Neuronal stem cell (in vitro differentiated cells): ENCODE measurements around the gene KLHDC9.
"Not testable (repeated sequence)": the region's sequence is repeated elsewhere in the genome, so short reads cannot be mapped to it uniquely, and the experiment has no call there.

Experiments used
- DNase-seq: peaks from one replicate; pipeline ENCODE4 v3.0.0-alpha.2; 2013; ENCODE audit warnings: low spot score
- H2AFZ ChIP-seq: one replicate; pipeline ENCODE4 v1.6.1; 2013; ENCODE audit warnings: mild to moderate bottlenecking, low read length, inconsistent platforms
- H2AK5ac ChIP-seq: 2 replicates; pipeline ENCODE4 v1.6.1; 2013; ENCODE audit warnings: low read depth, mild to moderate bottlenecking, inconsistent platforms, low read length, moderate library complexity, mixed read lengths
- H2BK120ac ChIP-seq: 2 replicates; pipeline ENCODE4 v1.6.1; 2013; ENCODE audit warnings: low read depth, mild to moderate bottlenecking, inconsistent platforms, low read length, moderate library complexity, mixed read lengths
- H2BK12ac ChIP-seq: one replicate; pipeline ENCODE4 v1.6.1; 2013; ENCODE audit warnings: low read length, inconsistent platforms
- H2BK15ac ChIP-seq: 2 replicates; pipeline ENCODE4 v1.6.1; 2013; ENCODE audit warnings: mild to moderate bottlenecking, low read length, inconsistent platforms, mixed read lengths
- H2BK5ac ChIP-seq: one replicate; pipeline ENCODE4 v1.6.1; 2013; ENCODE audit warnings: inconsistent platforms, mild to moderate bottlenecking, low read length, moderate library complexity
- H3K14ac ChIP-seq: one replicate; pipeline ENCODE4 v1.6.1; 2013; ENCODE audit warnings: low read length, inconsistent platforms
- H3K18ac ChIP-seq: 2 replicates; pipeline ENCODE4 v1.6.1; 2013; ENCODE audit warnings: low read length, inconsistent platforms
- H3K23ac ChIP-seq: 2 replicates; pipeline ENCODE4 v1.6.1; 2013; ENCODE audit warnings: low read depth, mild to moderate bottlenecking, mixed read lengths, low read length, inconsistent platforms; ENCODE audit not compliant: poor library complexity
- H3K27ac ChIP-seq: replicated peaks from 3 replicates; pipeline ENCODE4 v1.5.1; 2013; ENCODE audit warnings: low read length, inconsistent platforms
- H3K27me3 ChIP-seq, 3 experiments: 2 replicates each; pipeline ENCODE4 v1.6.1; 2013; ENCODE audit warnings: low read length in 3 of 3, mild to moderate bottlenecking in 2 of 3, inconsistent platforms in 1 of 3, low read depth in 1 of 3, mixed read lengths in 1 of 3, moderate library complexity in 1 of 3; ENCODE audit not compliant: control insufficient read depth in 3 of 3, insufficient read depth in 3 of 3
- H3K36me3 ChIP-seq, 2 donors: replicated peaks in 1 of 2; 2 replicates each; pipeline ENCODE4 v1.6.1; 2013; ENCODE audit warnings: low read length in 2 of 2; ENCODE audit not compliant: control insufficient read depth in 2 of 2, insufficient read depth in 2 of 2
- H3K4ac ChIP-seq: 2 replicates; pipeline ENCODE4 v1.6.1; 2013; ENCODE audit warnings: inconsistent platforms, mild to moderate bottlenecking, low read length, moderate library complexity
- H3K4me1 ChIP-seq, 2 donors: 1 replicate in 1 of 2; 2 replicates in 1 of 2; pipeline ENCODE4 v1.6.1; 2013; ENCODE audit warnings: low read length in 2 of 2, low read depth in 1 of 2; ENCODE audit not compliant: control insufficient read depth in 2 of 2, insufficient read depth in 1 of 2
- H3K4me2 ChIP-seq: one replicate; pipeline ENCODE4 v1.6.1; 2013; ENCODE audit warnings: mild to moderate bottlenecking, low read length, inconsistent platforms; ENCODE audit not compliant: insufficient read depth, poor library complexity, severe bottlenecking
- H3K4me3 ChIP-seq, 2 donors: 2 replicates each; pipeline ENCODE4 v1.5.1; 2013; ENCODE audit warnings: low read length in 2 of 2, mild to moderate bottlenecking in 2 of 2, inconsistent platforms in 1 of 2, moderate library complexity in 1 of 2
- H3K79me1 ChIP-seq: one replicate; pipeline ENCODE4 v1.6.1; 2013; ENCODE audit warnings: low read depth, mild to moderate bottlenecking, inconsistent platforms, low read length, moderate library complexity
- H3K9ac ChIP-seq: one replicate; pipeline ENCODE4 v1.6.1; 2013; ENCODE audit warnings: mild to moderate bottlenecking, low read depth, low read length, inconsistent platforms; ENCODE audit not compliant: poor library complexity
- H3K9me3 ChIP-seq, 2 donors: replicated peaks in 1 of 2; 2 replicates each; pipeline versions ENCODE3 to v1.6.1; 2013; ENCODE audit warnings: low read length in 2 of 2, mild to moderate bottlenecking in 2 of 2, inconsistent platforms in 1 of 2, low read depth in 1 of 2, mixed read lengths in 1 of 2, moderate library complexity in 1 of 2; ENCODE audit not compliant: control insufficient read depth in 2 of 2, insufficient read depth in 1 of 2
- H4K8ac ChIP-seq: one replicate; pipeline ENCODE4 v1.6.1; 2013; ENCODE audit warnings: low read depth, mild to moderate bottlenecking, inconsistent platforms, low read length, moderate library complexity
- H4K91ac ChIP-seq: one replicate; pipeline ENCODE4 v1.6.1; 2013; ENCODE audit warnings: low read length, low read depth, mild to moderate bottlenecking, inconsistent platforms; ENCODE audit not compliant: poor library complexity
- WGBS, 2 donors: extraction: QIAGEN DNeasy Blood & Tissue Kit; methylation state at CpG; one replicate each; pipeline ENCODE4 v1.1.7; 2013; ENCODE audit warnings: missing lambda C conversion rate in 2 of 2, mixed read lengths in 1 of 2; ENCODE audit not compliant: insufficient read length in 2 of 2, insufficient replicate concordance in 1 of 2; ENCODE audit errors: extremely low coverage in 2 of 2; 5-methylcytosine and 5-hydroxymethylcytosine counted together

The KLHDC9 gene

DNA sequence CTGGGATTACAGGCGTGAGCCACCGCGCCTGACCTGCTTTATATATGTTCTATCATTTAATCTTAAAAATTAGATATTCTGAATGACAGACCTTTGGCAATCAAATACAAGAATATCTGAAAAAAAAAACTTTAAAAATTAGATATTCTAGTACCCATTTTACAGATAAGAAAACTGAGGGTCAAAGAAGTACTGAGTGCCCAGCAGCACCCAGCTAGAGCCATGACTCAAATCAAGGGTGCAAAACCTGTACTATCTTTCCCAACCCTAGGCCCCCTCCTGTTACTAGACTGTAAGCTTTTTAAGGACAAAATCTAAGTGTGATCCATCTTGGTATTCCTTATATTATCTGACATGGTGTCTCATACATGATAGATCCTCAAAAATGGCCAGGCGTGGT lies 36.7 kb upstream of the KLHDC9 start:
- no CpG with 5 or more reads among the region's 4 CpGs for WGBS, 2 donors
- Histone ChIP-seq H2BK12ac (no peak overlapping the region), H3K27ac (no peak overlapping the region), H3K79me1 (no peaks in the 10 kb centered on the region), H3K4ac (no peak overlapping the region), H3K18ac (no peak overlapping the region), H4K8ac (no peak overlapping the region), H3K4me2 (no peak overlapping the region), H2BK5ac (no peak overlapping the region), H3K36me3 (no peaks in the 10 kb centered on the region), H2BK15ac (no peak overlapping the region), H2AFZ (no peak overlapping the region), H3K4me1 (no peaks in the 10 kb centered on the region), H3K14ac (no peak overlapping the region), H4K91ac (no peak overlapping the region), H3K9me3 (peaks cover 0 to 2% of the 10 kb centered on the region in 2 donors), H2AK5ac (no peak overlapping the region), H3K9ac (no peak overlapping the region), H3K23ac (no peak overlapping the region), H2BK120ac (no peak overlapping the region), H3K4me3 (no peak overlapping the region), H3K27me3 (peaks cover 0 to 20% (median 0%) of the 10 kb centered on the region in 3 experiments)
- DNase-seq = no peak

- not testable (repeated sequence) for H3K4me1 ChIP-seq, H3K9me3 ChIP-seq, H2AK5ac ChIP-seq, H3K23ac ChIP-seq, H2BK15ac ChIP-seq, H4K91ac ChIP-seq, H2BK5ac ChIP-seq, H3K14ac ChIP-seq, H3K36me3 ChIP-seq, H3K4me2 ChIP-seq, DNase-seq, H3K9ac ChIP-seq, H3K18ac ChIP-seq, H2BK12ac ChIP-seq, H3K4me3 ChIP-seq, H3K4ac ChIP-seq, H2BK120ac ChIP-seq, H4K8ac ChIP-seq, H3K27ac ChIP-seq, H3K79me1 ChIP-seq, H2AFZ ChIP-seq
- peaks cover 0 to 35% (median 0%) of the 10 kb centered on the region in 3 experiments for H3K27me3 ChIP-seq
- no CpG with 5 or more reads among the region's 6 CpGs for WGBS, 2 donors
These were observed 34.2 kb upstream of the KLHDC9 start for GRCh38 chr1:161063936-161064335.

DNA sequence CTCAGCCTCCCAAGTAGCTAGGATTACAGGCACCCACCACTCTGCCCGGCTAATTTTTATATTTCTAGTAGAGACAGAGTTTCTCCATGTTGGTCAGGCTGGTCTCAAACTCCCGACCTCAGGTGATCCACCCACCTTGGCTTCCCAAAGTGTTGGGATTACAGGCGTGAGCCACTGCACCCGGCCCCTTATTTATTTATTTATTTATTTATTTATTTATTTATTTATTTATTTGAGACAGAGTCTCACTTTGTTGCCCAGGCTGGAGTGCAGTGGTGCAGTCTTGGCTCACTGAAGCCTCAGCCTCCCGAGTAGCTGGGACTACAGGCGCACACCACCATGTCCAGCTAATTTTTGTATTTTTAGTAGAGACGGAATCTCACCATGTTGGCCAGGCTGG lies 32.5 kb upstream of the KLHDC9 start:
- H3K27me3 ChIP-seq = peaks cover 0 to 39% (median 0%) of the 10 kb centered on the region in 3 experiments
- not testable (repeated sequence) for H3K27ac ChIP-seq, H4K8ac ChIP-seq, H3K9ac ChIP-seq, H3K4me1 ChIP-seq, H2BK5ac ChIP-seq, H2AFZ ChIP-seq, H3K18ac ChIP-seq, H3K4me3 ChIP-seq, DNase-seq, H3K23ac ChIP-seq, H3K79me1 ChIP-seq, H2AK5ac ChIP-seq, H3K9me3 ChIP-seq, H2BK12ac ChIP-seq, H3K4ac ChIP-seq, H4K91ac ChIP-seq, H3K4me2 ChIP-seq, H2BK15ac ChIP-seq, H3K36me3 ChIP-seq, H3K14ac ChIP-seq, H2BK120ac ChIP-seq
- WGBS, 2 donors = no CpG with 5 or more reads among the region's 7 CpGs

DNA sequence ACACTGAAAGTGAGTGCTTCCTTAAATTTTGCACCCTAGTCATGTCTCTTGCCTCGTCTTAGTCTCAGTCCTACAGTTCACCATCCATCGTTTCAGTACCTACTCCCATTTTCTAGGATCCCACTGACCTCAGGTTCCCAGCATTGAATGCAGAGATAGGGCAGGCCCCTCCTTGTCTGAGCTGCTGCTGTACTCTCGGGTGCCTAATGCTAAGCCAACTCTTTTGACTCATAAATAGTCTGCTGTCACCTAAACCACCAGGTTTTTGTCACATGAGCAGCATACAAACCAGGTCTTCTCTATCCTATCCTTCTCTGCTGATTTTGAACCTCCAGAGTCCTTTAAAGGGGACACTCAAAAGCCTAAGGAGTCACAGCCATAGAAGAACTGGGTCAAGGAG lies 31.5 kb upstream of the KLHDC9 start:
- peaks cover 0 to 5% of the 10 kb centered on the region in 2 donors for H3K9me3 ChIP-seq
- H4K91ac ChIP-seq = no peak overlapping the region
- H3K36me3 ChIP-seq = no peaks in the 10 kb centered on the region
- no peak overlapping the region for H4K8ac ChIP-seq
- H3K9ac ChIP-seq = no peak overlapping the region
- H2BK5ac ChIP-seq = no peak overlapping the region
- H2AFZ ChIP-seq = no peak overlapping the region
- H3K27me3 ChIP-seq = peaks cover 0 to 39% (median 0%) of the 10 kb centered on the region in 3 experiments
- H3K4me2 ChIP-seq = no peak overlapping the region
- no peak overlapping the region for H2BK15ac ChIP-seq
- H2BK12ac ChIP-seq = no peak overlapping the region
- H3K4ac ChIP-seq = no peak overlapping the region
- no CpG with 5 or more reads among the region's 3 CpGs for WGBS, 2 donors
- no peak overlapping the region for H2BK120ac ChIP-seq
- no peak for DNase-seq
- H3K4me3 ChIP-seq = no peak overlapping the region
- no peak overlapping the region for H3K27ac ChIP-seq
- no peak overlapping the region for H3K18ac ChIP-seq
- H3K14ac ChIP-seq = no peak overlapping the region
- no peak overlapping the region for H3K23ac ChIP-seq
- no peaks in the 10 kb centered on the region for H3K79me1 ChIP-seq
- H2AK5ac ChIP-seq = no peak overlapping the region
- no peaks in the 10 kb centered on the region for H3K4me1 ChIP-seq
